ELF-1 (cell line): ENCODE measurements around the gene POGLUT2.
A peak's percentile ranks its signal among the peaks of the same experiment; 100 is the strongest.

Source experiments
- DNase-seq: peaks from one replicate; pipeline ENCODE4 v3.0.0-alpha.2; 2016; ENCODE audit warnings: low read depth, low spot score

Gene POGLUT2

DNA sequence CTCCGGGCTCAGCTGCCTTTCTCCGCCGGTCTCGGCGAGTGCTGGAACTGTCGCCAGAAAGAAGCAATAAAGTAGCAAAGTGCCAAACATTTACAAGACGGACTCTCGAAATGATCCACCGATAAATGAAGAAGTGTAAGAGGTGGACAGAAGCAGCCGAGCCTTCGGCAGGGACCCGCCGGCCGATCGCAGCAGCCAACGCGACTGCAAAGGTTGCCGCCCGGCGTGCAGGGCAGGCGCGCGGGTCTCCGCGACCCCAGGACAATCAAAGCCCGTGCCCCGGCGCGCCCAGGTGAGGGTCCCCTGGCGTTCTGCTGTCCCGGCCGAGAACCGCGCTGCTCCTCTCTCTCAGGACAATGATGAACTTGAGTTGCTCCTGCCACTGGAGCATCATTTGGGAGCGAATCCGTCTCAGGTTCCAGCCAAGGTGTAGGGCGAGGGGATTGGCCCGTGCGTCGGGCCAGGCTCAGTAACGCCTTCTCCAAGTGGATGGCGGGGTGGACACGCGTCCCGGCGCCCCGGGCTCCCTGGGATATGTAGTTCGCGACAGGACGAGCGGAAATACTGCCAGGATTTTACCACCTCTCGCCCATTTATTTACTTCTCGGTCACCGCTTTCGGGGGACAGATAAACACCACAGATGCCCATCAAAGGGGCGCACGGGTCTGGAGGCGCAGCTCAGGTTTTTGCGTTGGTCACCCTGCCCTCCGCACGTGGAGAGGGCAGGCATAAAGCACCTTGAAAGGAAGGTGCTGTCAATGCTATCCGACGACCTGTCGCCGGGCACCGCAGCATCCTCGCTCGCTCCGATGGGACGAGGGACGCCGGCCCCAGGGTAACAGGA, at the start of gene POGLUT2, which contains the start of gene BIVM:
Gene POGLUT2, minus strand, starts transcription at position 396 of the 845 bp plus-strand sequence. Its CDS starts 306 bp downstream, at position 90.
Gene BIVM, plus strand, starts transcription at position 539 of the 845 bp plus-strand sequence. CDS start 8,149 bp downstream, outside the sequence.
- peak; percentile 95 for DNase-seq

DNA sequence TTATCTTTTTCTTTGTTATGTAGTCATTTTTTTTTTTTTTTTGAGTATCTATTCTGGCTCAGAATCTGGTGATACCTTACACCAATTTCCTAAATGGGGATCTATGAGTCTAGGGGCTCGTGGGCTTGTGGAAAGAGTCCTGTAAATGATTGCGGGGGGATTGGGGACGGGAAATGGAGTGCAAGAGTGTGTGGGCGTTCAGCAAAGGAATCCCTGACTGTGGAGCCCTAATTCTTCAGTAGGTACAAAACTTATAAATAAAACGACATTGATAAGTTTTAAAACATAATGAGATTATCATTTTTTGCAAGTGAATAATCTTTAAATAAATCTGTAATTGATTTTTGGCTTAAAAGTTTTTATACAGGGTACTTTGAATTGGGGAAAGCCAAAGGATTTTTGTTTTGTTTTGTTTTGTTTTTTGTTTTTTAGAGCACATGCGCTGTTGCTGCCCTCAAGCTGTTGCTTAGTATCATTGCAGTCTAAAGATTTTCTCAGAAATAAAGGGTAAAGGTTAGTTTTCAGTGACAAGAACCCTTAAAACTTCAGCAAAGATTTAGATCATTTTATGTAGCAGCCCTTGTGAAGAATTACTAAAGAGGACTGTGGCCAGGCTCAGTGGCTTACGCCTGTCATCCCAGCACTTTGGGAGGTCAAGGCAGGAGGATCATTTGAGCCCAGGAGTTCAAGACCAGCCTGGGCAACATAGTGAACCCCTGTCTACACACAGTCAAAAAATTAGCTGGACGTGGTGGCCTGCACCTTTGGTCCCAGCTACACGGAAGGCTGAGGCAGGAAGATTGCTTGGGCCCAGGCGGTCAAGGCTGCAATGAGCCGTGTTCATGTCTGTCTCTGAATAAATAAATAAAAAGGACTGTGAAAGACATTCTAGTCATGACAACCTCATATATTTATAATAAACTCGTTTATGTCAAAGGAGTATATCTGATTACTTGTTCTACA, 48.8 kb upstream of the POGLUT2 start:
- peak; percentile 20 for DNase-seq

DNA sequence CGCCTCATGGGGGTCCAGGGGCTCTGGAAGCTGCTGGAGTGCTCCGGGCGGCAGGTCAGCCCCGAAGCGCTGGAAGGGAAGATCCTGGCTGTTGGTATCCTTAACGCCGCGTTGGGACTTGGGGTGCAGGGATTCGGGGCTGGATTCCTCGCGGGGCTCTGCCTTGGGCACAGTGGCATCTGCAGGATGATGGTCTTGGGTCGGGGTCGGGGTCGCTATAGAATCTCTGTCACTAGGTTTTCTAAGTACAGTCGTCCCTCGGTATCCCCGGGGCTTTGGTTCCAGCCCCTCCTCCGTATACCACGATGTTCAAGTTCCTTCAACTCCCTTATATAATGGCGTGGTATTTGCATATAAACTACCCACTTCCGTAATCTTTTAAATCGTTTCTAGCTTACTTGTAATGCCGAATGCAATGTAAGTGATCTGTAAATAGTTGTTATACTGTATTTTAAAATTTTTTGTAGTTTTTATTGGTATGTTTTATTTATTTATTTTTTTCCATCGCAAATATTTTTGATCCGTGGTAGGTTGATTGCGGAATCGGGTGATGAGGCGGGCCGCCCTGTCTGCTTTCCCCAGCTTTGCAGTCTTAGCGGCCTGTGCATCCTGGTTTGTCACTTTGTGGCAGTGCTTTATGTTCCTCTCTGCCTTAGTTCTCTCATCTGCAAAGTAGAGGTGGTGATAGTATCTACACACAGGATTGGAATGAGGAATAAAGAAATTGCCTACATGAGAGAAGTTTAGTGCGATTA, 47.7 kb upstream of the POGLUT2 start:
- DNase-seq, result peak; percentile 11

DNA sequence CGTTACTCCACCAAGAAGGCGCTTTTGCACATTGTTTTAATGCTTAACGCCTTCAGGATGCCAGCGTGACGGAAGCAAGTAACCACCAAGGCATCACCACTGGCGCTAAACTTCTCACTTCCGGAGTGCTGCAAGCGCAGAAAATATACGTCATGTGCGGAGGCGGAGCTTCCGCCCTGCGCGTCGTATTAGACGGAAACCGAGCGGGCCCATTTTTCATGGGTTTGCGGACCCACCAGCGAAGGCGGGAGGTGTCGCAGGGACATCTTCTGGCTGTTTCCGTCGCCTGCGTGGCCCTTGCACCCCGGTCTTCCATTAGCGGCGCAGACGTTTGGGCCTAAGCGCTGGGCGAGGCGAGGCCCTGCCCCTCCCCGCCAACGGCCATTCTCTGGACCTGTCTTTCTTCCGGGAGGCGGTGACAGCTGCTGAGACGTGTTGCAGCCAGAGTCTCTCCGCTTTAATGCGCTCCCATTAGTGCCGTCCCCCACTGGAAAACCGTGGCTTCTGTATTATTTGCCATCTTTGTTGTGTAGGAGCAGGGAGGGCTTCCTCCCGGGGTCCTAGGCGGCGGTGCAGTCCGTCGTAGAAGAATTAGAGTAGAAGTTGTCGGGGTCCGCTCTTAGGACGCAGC, 47.0 kb upstream of the POGLUT2 start, which contains the start of gene ERCC5:
Gene ERCC5, plus strand, starts transcription at position 403 of the 631 bp plus-strand sequence. CDS start 235 bp downstream, outside the sequence.
- peak; percentile 96 for DNase-seq

DNA sequence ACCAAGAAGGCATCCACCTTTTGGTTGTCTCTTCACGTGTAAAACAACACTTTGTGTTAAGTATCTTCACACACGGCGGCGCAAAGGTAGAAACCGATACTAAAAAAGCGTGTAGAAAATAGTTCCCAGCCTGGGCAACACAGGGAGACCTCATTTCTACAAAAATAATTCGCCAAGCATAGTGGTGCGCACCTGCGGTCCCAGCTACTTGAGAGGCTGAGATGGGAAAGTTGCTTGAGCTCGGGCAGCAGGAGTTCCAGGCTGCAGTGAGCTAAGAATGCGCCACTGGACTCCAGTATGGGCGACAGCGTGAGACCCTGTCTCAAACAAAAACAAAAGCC, 46.5 kb upstream of the POGLUT2 start:
- DNase-seq, result no peak

DNA sequence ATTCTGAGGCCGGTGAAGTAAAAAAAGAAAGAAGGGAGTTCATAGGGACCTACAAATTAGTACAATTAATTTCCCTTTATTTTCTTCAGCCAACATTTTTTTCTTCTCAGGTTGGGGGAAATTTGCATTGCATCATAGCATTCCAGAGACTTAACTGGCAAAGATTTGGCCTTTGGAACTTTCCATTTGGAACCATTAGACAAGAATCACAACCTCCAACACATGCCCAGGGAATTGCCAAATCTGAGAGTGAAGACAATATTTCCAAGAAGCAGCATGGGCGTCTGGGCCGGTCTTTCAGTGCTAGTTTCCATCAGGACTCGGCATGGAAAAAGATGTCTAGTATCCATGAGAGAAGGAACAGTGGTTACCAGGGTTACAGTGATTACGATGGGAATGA, 40.7 kb upstream of the POGLUT2 start:
- no peak for DNase-seq

DNA sequence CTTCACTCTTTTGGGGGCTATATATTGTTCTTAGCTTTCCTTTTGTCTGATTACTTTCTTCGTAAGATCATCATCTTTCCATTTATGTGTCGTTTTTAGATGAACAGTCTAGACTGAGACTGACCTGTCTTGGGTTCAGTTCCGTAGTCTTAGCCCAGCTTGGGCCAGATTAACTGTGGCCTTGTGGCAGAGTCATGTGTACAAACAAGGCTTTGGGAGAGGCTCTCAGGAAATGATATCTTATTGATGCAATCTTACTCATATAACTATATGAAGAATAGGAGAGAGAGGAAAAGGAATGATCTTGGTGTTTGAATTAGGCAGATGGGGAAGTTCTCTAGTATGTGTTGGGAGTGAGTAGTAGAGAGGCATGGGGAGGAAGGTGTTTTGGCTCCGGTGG, 40.2 kb upstream of the POGLUT2 start:
- DNase-seq, result no peak

DNA sequence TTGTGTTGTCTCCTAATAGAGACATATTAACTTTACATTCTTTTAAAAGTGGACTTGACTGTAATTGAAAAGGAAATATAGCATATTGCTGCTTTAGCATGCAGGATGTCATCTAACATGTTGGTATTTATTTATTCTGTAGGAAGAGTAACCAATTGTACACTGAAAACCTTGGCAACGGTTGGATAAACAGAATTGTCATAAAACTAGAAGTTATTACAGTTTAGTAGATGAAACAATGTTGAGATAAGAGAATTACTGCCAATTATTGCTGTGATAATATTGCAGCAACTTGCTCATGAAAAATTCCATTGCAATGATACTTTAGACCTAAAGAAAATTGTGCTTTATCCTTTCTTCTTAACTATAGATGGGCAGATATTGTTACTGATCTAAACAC, 39.5 kb upstream of the POGLUT2 start:
- DNase-seq, result no peak

DNA sequence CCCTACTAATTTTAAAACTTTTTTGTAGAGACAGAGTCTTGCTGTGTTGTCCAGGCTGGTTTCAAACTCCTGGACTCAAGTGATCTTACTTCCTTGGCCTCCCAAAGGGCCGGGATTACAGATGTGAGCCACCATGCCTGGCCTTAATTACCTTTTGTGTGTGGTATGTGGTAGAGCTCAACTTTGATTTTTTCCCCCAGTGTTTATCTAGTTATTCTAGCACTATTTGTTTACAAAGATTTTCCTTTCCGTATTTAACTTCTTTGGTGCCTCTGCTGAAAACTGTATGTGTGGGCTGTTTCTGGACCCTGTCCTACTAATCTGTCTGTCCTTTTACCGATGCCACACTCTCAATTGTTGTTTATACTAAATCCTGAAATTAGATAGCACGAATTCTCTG, 37.7 kb upstream of the POGLUT2 start:
- no peak for DNase-seq

DNA sequence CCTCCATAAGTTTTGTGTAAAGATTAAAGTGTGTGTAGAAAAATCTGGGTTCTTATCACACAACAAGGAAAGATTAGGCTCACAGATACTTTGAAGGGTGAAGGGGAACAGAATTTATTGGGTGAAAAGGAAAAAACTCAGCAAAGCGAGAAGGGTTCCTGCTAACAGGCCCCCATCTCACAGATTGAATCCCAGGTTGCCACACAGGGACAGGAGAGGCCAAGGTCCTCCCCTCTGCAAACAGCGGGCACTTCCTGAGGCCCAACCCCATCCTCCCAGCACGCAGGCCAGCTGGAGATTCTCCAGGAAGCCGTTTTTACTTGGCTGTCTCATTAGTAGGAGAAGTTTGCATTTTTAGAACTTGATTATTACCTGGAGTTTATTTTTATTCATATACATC, 31.9 kb upstream of the POGLUT2 start:
- no peak for DNase-seq

DNA sequence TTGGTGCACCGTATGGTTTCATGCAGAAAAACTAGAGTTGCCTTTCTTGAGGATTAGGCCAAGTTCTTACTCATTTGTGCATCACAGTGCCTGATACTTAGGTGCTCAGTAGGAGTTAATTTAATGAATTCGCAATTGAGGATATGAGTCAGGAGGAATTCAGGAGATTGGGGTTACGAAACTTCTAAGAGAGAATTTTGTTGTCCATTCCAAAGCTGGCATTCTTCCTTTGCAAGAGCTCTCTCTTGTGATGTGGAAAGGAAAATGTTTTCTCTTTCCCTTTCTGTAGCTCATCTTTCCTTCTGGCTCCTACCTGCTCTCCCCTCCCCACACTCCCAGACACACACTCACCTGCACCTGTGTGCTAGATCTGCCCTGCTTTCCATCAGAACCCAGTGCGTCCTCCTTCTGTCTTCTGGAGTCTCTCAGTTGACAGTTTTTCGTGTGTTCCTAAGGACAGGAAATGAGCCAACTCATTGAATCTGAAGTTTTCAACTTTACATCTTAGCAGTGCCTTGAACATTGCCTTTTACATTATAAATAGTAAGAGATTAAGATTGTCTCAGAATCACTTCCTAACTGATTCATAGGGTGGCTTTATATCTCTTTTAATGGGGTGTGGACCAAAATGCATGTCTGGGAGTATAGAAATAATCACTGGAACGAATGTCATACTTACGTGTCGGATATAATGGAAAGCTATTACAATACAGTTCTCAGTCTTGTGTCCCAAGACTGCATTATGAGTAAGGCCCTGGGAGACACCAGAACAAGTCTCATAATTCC, 27.3 kb upstream of the POGLUT2 start:
- no peak for DNase-seq

DNA sequence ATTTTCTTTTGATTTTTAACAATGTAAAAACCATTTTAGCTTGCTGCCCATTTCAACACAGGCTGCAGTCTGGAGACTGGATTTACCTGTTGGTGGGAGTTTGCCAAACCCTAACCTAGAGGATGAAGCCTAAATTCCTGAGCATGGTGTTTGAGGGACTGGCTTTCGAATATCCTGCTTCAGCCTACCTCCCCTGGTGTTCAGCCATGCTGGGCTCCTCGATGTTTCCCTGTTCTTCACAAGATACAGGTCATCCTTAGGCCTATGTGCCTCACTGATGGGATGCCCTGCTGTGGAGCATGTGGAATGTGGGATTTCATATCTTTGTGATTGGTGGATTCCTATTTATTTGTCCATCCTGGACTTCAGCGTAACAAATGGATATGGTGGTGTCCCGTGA, 26.6 kb upstream of the POGLUT2 start:
- DNase-seq, result no peak

DNA sequence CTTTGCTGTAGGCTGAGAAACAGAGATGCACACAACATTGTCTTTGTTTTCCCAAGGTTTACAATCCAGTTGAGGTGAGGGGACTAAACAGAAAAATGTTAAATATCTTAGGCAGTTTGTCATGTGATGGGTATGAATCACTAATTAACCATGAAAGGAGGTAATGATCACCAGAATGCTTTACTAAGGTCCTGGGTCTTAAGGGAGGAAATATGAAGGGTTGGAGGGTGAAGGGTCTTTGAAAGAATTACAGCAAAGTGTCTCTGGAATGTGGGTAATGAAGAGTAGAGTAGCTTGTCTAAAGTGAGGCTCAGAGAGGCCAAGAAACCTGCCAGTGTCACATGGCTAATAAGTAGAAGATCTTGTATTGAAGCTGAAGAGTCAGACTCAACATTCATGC, 19.1 kb upstream of the POGLUT2 start:
- no peak for DNase-seq

DNA sequence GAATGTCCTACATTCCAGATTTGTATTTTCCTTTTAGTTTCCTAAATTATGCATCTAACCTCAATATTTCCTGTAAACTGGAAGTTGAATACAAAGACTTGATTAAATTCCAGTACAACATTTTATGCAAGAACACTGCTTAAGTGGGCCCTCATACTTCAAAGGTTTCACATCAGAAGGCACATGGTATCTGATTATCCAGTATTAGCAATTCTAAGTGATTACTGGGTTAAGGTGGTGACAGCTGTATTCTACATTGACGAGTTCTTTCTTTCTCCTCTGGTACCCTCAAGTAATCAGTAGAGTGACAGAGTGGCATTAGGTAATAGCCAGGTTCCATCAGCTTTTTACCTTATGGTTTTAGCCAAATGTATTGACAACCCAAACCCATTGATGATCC, 18.5 kb upstream of the POGLUT2 start:
- DNase-seq, result no peak

DNA sequence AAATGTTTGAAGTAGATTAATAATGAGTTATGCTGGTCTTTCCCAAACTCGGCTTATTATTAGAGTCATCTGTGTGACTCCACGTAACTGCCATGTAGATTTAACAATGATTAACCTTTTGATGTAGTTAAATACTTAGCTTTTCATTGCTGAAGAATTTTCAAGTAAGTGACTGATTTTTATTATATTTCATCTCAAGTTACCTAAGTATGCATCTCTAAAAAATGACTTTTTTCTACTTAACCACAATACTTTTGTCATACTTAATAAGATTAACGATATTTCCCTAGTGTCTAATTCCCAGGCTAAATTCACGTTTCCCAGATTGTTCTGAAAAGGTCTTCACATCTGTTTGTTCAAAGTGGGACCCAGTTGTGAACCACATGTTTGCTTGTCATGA, 17.9 kb upstream of the POGLUT2 start:
- DNase-seq, result no peak

DNA sequence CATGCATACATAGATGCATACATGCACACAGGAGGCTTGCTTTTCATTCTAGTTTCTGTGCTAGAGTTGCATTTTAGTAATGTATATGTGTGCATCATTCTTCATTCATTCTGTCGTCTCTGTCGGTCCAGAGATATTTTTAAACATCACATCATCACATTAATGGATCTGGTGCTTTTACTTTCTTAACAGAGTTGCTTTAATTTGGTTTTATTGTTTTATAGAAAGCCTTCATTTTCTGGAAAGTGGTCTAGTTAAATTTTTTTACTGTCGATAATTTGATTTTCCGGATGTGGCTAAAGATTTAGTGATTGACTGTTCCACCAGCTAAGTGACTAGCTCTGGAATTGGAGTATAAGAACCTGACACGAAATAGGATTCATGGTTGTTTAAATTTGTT, 17.0 kb upstream of the POGLUT2 start:
- DNase-seq, result no peak

DNA sequence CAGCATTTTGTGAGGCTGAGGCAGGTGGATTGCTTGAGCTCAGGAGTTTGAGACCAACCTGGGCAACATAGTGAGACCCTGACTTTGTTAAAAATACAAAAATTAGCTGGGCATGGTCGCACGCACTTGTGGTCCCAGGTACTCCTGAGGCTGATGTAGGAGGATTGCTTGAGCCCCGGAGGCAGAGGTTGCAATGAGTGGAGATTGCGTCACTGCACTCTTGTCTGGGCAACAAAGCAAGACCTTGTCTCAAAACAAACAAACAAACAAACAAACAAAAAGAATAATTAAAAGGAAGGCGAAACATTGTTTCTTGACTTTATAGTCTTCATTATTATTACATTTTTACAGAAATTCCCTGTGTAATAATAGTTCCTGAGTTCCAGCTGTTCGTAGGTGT, 16.0 kb upstream of the POGLUT2 start:
- no peak for DNase-seq

DNA sequence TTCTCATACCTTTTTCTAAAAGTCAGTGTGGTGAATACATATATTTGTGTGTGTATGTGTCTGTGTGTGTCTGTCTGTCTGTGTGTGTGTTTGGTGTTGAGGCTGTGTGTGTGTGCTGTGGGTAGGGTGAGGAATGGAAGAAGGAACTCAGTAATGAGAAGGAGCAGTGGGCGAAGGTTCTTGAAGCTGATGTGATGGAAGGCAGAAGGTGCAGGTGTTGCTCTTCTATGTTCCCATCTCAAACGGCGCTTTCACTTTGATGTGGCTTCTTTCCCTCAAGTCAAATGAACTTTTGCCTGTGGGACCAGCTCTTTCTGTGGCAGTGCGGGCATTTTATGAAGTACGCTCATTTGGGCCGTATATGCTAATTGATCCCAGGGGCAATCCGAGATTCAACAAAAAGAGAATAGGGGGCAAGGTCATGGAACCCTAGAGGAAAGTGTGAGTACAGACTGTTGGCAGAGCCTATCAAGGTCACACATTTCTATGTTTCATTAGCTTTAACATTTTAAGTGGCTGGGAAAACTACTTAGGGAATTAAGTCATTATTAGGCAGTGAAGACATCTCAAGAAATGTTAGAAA, 15.3 kb upstream of the POGLUT2 start:
- DNase-seq, result no peak

DNA sequence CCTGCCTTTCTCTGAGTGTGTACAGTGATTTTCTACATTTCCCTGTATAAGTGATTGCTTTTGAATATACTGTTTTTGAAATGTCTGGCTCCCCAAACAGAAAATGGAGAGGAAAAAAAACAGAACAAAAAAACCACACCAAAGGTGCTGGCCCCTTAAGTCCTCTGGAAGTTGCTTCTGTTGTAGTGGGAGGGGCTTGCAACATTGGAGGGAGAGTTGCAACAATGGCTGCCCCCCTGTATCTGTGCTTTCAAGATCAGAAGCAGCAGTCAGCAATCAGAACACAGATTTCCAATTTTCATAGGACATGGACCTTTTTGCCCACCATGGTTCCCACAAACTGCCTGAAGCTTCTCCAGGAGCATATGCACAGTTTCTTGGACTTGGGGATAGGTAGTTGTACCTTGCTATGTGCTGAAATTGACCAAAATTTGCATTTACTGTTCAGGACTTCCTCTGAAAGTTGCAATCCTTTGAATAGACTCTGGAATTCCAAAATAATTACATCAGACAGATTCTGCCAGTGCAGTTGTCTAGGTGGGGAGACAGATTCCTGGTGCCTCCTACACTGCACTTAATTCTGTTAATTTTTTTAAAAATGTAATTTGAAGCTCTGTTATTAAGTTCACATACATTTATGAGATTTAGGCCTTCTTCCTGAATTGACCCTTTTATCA, 14.0 kb upstream of the POGLUT2 start:
- peak; percentile 14 for DNase-seq
